HuH-7.5 (cell line): ENCODE data around the gene CLEC19A.

Experiments
- DNase-seq: peaks from one replicate; pipeline ENCODE4 v3.0.0; 2011; ENCODE audit warnings: low spot score

CLEC19A gene

DNA sequence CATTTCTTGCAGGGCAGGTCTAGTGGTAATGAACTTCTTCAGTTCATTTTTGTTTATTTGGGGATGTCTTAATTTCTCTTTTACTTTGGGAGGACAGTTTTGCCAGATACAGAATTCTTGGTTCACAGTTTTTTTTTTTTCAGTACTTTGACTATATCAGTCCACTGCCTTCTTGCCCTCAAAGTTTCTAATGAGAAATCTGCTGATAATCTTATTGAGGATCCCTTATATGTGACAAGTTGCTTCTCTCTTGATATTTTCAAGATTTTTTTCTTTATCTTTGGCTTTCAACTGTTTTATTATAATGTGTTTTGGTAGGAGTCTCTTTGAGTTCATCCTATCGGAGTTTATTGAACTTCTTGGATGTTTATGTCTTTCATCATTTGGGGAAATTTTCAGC lies 42.8 kb downstream of the CLEC19A start:
- DNase-seq = no peak

- DNase-seq = no peak
Observed at GRCh38 chr16:19329932-19330331, 44.4 kb downstream of the CLEC19A start.

- no peak for DNase-seq
Observed at GRCh38 chr16:19330841-19331397, 45.4 kb downstream of the CLEC19A start.

GRCh38 chr16:19331794-19332193 lies 46.3 kb downstream of the CLEC19A start:
- DNase-seq = no peak

GRCh38 chr16:19338335-19338734 lies 52.8 kb downstream of the CLEC19A start:
- DNase-seq = no peak

DNA sequence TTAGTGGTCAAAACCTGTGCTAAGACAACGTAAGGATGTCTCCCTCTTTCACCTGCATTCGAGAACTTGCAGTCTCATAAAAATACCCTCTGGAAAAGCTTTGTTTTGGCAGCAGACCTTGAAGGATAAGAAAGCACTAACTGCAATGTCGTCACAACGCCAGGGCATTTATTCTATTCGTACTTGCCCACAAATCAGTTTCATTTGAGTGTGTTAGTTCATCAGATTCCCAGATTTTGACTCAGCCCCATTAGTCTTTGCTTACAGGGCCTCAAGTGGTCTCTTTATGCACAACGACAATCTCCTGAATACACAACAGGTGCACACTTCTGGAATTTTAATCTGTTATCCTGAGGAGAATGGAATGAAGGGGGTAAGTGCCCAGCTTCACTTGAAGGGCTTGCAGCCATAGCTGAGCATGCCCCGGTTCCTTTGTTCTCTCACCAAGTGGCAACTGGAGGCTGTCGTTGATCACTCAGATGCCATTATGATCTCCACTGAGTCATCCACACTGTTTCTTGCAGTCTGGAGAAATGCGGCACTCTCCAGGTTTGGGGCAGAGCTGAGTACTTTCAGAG lies 58.8 kb downstream of the CLEC19A start:
- DNase-seq = no peak

GRCh38 chr16:19344980-19345379 lies 59.4 kb downstream of the CLEC19A start:
- DNase-seq = no peak

GRCh38 chr16:19346335-19346922 lies 60.9 kb downstream of the CLEC19A start:
- no peak for DNase-seq

DNA sequence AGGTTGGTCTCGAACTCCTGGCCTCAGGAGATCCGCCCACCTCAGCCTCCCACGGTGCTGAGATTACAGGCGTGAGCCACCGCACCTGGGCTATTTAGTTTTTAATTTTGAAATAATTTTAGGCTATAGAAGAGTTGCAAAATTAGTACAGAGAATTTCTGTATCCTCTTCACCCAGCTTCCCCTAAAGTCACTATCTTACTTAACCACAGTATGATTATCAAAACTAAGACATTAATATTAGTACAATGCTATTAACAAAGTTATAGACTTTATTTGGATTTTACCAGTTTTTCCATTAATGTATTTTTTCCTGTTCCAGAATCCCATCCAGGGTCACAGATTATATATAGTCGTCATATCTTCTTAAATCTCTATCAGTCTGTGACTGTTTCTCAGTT lies 62.6 kb downstream of the CLEC19A start:
- DNase-seq = no peak

GRCh38 chr16:19348578-19349315 lies 63.2 kb downstream of the CLEC19A start:
- no peak for DNase-seq

DNA sequence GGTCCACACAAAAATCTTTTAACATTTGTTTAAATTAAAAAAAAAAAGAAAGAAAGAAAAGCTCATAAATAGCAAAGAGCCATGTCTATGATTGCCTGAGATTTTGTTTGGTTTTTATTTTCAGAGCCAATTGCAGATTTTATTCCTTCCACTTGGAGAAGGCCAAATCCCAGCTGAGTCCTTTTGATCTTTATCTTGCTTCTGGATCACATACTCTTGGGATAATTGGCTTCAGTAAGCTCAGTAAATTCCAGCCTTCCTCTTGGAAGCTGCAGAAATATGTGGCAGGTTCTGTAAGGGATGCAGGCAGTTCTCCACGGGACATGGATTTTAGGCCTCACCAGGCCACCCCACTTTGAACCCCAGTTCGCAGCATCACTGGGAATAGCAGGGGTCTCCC lies 68.8 kb downstream of the CLEC19A start:
- no peak for DNase-seq

GRCh38 chr16:19356024-19356952 lies 70.8 kb downstream of the CLEC19A start:
- no peak for DNase-seq

GRCh38 chr16:19359556-19359955 lies 74.0 kb downstream of the CLEC19A start:
- no peak for DNase-seq
